Measurements from ENCODE around the gene BCAS3.

The BCAS3 gene

GRCh38 chr17:61360318-61360943, 682.8 kb downstream of the BCAS3 start:
- no peak overlapping the region for H3K4me3 ChIP-seq (replicated peaks; ENCODE audit: low read depth, low read length)
- no peak for DNase-seq (ENCODE audit: low read depth)
- no peak for TF ChIP-seq CTCF (IDR thresholded peaks at IDR 0.05; ENCODE audit: low read length, missing control alignments)

GRCh38 chr17:61361084-61361483, 683.4 kb downstream of the BCAS3 start:
- no peak for TF ChIP-seq CTCF (IDR thresholded peaks at IDR 0.05; ENCODE audit: low read length, missing control alignments)
- DNase-seq (ENCODE audit: low read depth): peak; percentile 88
- H3K4me3 ChIP-seq (replicated peaks; ENCODE audit: low read depth, low read length): no peak overlapping the region

- no peak for TF ChIP-seq CTCF (IDR thresholded peaks at IDR 0.05; ENCODE audit: low read length, missing control alignments)
- no peak for DNase-seq (ENCODE audit: low read depth)
Measured at GRCh38 chr17:61362396-61362795, 684.7 kb downstream of the BCAS3 start.

GRCh38 chr17:61362852-61363600, 685.4 kb downstream of the BCAS3 start:
- H3K4me3 ChIP-seq (replicated peaks; ENCODE audit: low read depth, low read length): no peak overlapping the region
- DNase-seq (ENCODE audit: low read depth): no peak
- TF ChIP-seq CTCF (IDR thresholded peaks at IDR 0.05; ENCODE audit: low read length, missing control alignments): no peak

More at GRCh38 chr17:61362396-61362795, 684.7 kb downstream of the BCAS3 start:
- no peak overlapping the region for H3K4me3 ChIP-seq (replicated peaks; ENCODE audit: low read depth, low read length)

- no peak for TF ChIP-seq CTCF (IDR thresholded peaks at IDR 0.05; ENCODE audit: low read length, missing control alignments)
- DNase-seq (ENCODE audit: low read depth): no peak
- no peak overlapping the region for H3K4me3 ChIP-seq (replicated peaks; ENCODE audit: low read depth, low read length)
Measured at GRCh38 chr17:61363601-61364462, 686.2 kb downstream of the BCAS3 start.

GRCh38 chr17:61364463-61364846, 686.8 kb downstream of the BCAS3 start:
- no peak overlapping the region for H3K4me3 ChIP-seq (replicated peaks; ENCODE audit: low read depth, low read length)
- TF ChIP-seq CTCF (IDR thresholded peaks at IDR 0.05; ENCODE audit: low read length, missing control alignments): no peak
- no peak for DNase-seq (ENCODE audit: low read depth)
